CD4-positive, alpha-beta T cell treated with Interleukin-6 at 100 ng/mL for 8 hours (primary cell): Measurements from ENCODE around the gene NKX6-2.
"Not testable (repeated sequence)": the region's sequence is repeated elsewhere in the genome, so short reads cannot be mapped to it uniquely, and the experiment has no call there.

Experiments used
- DNase-seq: peaks from one replicate; pipeline ENCODE4 v3.0.0-alpha.2; 2020; ENCODE audit warnings: mixed read lengths, low spot score

Gene NKX6-2

DNA sequence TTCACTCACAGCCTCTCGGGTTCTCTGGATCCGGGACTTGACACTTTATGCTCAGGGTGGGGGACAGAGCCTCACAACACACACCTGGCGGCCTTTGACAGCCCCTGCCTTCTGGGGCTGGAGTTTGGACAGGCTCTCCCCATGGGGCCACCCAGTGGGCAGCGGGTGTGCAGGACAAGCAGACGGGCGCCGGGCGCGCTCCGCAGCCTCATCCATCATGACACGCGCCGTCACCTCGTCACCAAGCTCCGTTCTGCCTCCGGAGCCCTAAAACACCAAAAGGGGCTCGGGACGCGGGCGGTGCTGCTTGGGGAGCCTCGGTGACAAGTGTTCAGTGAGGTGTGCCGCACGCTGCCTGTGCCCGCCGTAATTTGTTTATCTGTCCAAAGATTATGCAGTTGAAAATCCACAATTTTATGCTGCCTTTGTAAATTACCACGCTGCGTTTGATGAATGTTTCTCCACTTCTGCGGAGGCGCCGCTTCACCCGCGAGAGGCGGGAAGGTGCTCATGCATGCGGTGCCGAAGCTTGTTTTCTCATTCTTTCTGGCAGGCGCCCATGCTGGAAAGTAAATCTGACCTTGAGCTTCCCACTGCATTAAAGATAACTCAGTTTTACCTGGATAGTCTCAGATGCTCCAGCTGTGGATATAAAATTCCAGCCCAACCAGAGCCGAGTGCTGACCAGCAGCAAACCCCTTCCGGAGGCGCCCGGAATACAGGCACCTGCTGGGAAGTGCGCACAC, 6.2 kb downstream of the NKX6-2 start:
- DNase-seq, result no peak

- DNase-seq, result no peak
Observed at GRCh38 chr10:132777441-132777840, 8.5 kb downstream of the NKX6-2 start.

- no peak for DNase-seq
Observed at GRCh38 chr10:132776821-132777220, 9.1 kb downstream of the NKX6-2 start.

GRCh38 chr10:132776186-132776585, 9.8 kb downstream of the NKX6-2 start:
- no peak for DNase-seq

- DNase-seq, result no peak
Observed at GRCh38 chr10:132774902-132775863, 10.8 kb downstream of the NKX6-2 start.

DNA sequence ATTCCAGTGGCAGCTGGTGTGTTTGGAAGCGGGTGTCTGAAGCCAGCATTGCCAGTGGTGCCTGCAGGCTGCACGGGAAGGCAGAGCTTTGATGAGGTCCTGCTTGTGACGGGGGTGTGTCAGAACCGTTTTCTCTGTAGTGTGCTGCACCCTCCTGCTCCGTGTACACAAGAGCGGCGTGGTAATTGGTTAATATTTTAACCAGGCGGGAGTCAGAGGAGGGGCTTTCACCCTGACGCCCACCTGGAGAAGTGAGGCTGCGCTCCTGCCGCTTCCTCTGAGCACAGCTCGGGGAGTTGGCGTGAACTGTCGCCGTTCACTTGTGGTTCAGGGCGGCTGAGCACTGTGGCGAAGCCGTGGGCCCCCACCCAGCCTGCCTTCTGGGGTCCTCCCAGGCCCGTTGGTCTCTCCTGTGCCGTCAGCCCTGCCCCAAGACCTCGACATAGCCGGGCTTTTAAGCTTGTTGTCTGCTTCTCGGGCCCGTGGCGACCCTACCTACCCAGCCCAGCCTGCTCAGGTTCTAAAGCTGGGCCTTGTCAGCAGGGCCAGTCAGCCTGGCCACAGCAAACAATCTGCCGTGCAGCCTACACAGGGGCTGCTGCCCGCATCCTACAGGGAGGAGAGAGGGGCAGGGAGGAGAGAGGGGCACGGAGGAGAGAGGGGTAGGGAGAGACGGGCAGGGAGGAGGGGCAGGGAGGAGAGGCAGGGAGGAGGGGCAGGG, 11.6 kb downstream of the NKX6-2 start:
- DNase-seq, result no peak

GRCh38 chr10:132772816-132773215, 13.1 kb downstream of the NKX6-2 start:
- not testable (repeated sequence) for DNase-seq

DNA sequence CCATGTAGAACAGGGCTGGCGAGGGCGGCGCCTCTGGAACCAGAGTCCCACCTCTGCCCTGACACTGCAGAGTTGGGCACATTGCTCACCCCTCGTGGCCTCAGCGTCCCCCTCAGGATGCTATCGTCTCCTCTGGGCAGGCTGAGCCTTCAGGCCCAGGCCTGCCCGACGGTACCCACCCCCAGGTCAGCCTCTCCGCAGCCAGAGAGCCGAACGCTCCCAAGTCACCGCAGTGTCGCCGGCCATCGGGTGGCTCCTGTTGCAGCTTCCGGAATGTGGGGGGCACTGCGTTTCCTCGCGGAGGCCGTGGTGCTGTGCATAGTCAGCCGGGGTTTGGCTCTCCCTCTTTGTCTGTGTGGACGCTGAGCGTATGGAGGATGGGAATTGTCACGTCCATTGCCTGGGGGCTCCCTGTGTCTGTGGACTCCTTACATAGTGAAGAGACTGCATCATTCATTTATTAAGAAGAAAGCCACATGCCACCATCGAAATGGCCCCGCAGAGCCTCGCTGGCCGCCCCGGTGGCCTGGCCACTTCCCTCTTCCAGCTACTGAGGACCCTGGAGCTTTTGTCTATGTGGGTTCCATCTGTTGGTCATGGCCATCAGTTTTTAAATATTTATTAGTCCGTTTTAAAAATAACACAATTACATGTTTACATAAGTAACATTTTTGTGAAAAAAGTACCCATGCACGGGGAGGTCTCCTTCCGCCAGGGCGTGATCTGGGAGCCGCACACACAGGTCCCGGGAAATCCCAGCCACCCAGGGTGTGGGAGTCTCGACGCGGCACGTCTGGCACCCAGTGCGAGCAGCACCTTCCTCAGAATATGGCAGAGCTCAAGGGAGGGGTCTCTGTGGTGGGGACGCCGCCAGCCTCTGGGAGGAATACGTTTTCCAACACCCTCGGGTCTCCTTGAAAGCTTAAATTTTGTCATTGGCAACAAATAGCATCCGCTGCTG, 15.6 kb downstream of the NKX6-2 start:
- no peak for DNase-seq

DNA sequence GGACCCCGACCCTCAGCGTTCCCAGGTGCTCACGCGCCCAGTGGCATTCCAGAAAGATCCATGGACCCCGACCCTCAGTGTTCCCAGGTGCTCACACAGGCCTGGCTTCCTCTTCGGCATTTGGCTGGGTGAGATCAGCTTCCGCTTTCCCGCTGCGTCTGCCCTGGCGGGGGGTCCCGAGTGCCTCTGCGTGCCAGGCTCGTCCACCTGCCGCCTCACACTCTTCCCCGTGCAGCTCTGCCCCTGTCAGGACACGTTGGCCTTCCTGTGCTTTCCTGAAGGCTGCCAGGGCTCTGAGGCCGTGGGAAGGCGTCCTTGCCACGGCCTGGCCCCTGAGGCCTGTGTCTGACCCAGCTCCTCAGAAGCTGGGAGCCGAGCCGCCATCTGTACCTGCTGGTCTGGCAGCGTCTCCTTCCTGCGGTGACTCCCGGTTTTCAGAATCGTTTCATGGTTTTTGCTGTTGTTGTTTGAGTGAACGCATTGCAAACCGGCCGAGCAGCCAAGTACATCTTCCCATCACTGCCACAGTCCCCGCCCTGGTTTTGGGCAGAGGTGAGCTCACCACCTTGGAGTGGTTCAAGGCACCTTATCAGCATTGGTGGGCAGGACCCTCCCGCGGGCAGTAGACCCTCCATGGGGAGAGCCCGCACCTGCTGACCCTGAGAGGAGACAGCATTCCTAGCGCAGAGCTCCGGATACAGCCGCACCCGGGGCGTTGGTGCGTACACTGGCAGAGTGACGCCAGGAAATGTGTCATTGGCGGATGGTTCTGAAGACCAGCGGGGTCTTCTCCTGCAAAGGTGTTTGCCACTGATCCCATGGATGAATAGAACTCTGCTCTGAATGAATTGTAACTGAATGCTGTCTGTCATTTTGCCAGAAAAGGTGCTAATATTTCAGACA, 17.4 kb downstream of the NKX6-2 start:
- DNase-seq, result no peak

DNA sequence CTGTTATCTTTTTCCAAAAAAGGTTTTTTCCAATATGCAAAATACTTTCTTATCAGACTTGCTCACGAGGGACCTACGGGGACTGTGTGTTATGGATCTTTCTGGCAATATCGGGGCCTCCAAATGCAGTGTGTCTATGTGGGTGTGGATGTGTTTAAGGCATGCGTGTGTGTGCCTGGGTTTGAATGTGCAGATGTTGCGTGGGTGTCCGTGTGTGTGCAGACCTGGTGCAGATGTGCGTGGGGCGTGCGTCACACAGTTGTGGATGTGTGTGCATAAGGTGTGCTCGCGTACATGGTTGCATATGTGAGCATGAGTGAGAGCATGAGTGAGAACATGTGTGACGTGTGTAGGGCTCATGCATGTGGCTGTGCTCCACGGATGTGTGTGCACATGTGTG, 19.7 kb downstream of the NKX6-2 start:
- no peak for DNase-seq

- DNase-seq, result no peak
Observed at GRCh38 chr10:132765435-132765834, 20.5 kb downstream of the NKX6-2 start.

GRCh38 chr10:132764108-132764507, 21.8 kb downstream of the NKX6-2 start:
- DNase-seq, result no peak

DNA sequence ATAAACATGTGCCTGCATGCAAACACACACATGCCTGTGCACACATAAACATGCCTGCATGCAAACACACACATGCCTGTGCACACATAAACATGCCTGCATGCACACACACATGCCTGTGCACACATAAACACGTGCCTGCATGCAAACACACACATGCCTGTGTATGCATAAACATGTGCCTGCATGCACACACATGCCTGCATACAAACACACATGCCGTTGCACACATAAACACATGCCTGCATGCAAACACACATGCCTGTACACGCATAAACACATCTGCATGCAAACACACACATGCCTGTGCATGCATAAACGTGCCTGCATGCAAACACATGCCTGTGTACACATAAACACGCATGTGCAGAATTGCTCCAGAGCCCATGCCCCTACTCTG, 22.4 kb downstream of the NKX6-2 start:
- no peak for DNase-seq

DNA sequence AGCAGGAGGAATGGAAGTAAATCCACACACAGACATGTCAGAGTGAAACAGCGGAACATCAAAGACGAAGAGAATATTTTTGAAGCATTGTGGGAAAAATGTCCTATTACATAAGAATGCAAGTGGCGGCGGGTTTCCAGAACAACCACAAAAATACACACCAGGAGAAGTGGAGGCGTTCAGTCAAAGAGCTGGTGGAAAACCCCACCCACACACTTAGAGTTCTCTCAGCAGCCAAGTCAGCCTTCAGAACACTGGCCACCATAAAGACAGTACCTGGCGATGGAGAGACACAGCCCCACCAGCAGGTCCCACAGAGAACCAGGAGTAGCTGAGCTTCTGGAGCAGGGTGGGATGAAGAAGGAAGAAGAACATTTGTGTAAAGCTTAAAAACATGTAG, 23.7 kb downstream of the NKX6-2 start:
- no peak for DNase-seq

DNA sequence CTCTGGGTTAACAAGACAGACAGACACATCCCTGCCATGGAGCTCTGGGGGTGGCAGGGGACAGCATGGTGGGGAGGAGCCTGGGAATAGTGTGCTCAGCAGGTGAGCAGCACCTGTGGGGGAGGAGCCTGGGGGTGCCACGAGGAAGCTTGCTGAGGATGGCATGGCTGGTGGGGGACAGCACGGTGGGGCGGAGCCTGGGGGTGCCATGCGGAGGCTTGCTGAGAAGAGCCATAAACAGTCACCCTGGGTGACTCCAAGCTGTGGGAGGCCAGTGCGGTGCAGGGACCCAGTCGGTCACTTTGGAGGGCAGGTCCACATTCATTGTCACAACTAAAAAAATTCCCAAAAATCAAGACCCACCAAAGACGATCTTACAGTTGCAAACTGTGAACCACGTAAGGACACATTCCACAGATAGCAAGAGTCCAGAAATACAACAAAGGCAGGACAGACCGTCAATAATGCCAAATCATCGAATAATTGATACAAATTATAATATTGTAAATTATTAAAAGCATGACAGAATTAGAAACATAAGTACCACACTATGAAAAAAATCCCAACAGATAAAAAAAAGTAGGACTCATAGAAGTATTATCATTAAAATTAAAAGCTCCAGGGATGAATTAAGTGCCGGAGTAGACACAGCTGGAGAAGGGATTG, 24.4 kb downstream of the NKX6-2 start:
- no peak for DNase-seq

GRCh38 chr10:132758865-132759264, 27.1 kb downstream of the NKX6-2 start:
- DNase-seq, result no peak

GRCh38 chr10:132757171-132757570, 28.8 kb downstream of the NKX6-2 start:
- no peak for DNase-seq

- DNase-seq, result no peak
Observed at GRCh38 chr10:132756591-132756990, 29.4 kb downstream of the NKX6-2 start.

- no peak for DNase-seq
Observed at GRCh38 chr10:132755166-132755711, 30.7 kb downstream of the NKX6-2 start.
